GM21381 (cell line): ENCODE measurements around the gene HEATR5A.
"Not testable (repeated sequence)": the region's sequence is repeated elsewhere in the genome, so short reads cannot be mapped to it uniquely, and the experiment has no call there.

ENCODE experiments used
- ATAC-seq: cut with Tn5 transposase; IDR thresholded peaks from one replicate; pipeline ENCODE4 v1.9.1; 2021; ENCODE audit warnings: mild to moderate bottlenecking, moderate library complexity; ENCODE audit not compliant: unreplicated experiment

Gene HEATR5A

DNA sequence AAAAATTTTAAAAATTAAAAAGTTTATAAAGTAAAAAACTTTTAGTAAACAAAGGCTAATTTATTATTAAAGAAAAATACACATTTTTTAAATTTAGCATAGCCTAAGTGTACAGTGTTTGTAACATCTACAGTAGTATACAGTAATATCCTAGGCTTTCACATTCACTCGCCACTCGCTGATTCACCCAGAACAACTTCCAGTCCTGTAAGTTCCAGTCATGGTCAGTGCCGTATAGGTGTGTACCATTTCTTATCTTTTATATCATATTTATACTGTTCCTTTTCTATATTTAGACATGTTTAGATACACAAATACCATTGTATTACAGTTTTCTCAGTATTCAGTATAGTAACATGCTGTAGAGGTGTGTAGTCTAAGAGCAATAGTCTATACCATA, 28.9 kb downstream of the HEATR5A start:
- no peak for ATAC-seq

DNA sequence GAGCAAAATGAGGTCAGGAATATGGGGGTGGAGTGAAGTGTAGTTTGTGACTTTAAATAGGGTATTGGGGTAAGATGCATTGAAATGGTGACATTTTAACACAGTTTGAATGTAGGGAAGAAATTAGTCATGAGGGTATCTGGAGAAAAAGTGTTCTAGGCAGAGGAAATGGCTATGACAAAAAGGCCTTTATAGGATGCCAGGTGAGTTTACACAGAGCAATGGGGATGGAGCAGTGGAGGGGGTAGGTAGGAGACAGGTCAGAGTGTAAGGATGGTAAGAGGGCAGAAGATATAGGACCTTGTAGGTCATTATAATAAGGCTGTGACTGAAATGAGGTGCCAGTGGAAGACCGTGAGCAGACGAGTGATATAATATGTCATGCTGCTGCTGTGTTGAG, 30.4 kb downstream of the HEATR5A start:
- ATAC-seq, result no peak

DNA sequence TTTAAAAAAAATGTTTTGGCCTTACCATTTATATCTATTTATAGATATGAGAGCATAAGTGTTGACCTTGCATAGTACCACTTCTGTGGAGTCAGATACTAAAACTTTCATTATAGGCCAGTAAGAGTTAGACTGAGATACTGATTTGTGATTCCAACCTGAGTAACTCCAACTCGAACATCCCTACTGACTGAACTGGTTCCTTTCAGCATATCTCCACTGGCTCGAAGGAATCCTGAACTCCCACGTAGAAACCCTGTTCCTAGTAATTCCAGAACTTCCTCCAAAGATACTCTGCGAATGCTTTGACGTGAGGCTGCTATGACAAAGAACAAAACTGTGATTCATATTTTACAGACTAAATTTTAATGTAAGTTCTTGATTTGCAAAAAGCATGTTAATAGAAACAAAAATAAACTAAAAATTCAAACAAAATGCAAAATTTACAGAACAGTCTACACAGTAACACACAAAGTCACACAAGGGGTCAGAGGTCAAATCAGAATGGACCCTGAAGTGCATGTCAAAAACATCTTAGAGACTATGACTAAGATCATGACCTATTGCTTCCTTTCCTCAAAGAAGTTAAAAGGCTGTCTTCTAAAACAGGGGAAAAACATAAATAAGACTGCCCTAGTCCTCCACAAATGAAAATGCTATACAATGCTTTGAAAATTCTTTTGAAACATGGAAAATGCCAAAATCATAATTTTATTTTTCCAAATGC, 31.5 kb downstream of the HEATR5A start:
- no peak for ATAC-seq

DNA sequence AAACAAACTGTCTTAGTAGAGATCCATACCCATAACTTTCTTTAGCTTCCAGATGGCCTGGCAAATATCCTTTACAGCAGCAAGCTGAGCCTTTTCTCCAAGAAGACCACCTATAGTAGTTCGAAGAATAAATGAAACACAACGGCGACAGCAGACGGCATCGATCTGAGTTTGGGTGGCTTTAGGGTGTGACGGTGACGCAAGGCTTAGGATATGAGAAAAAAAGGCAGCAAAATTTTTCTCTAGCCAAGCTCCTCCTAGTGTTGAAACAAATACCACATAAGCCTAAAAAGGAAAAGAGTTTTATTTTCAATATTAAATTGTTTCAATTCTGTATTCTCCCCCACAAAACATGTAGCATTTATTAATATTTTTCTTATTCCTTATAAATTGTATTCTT, 33.3 kb downstream of the HEATR5A start:
- no peak for ATAC-seq

DNA sequence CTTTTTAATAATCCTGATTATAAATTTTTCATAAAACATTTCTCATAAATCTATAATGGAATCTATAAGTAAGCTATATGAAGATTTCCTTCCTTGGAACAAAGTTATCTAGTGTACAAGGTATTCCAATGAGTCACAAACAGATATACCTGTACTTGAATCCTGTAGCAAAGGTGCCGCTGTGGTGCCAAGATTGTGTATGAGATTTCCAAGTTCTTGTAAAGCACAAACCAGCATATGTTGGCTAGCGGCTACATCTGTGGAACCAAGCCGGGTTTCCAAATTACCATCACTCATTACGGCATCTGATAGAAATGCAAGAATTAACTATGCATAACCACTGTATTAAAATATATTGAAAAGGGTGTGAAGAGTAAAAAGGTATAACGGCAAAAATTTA, 34.1 kb downstream of the HEATR5A start:
- ATAC-seq, result no peak

DNA sequence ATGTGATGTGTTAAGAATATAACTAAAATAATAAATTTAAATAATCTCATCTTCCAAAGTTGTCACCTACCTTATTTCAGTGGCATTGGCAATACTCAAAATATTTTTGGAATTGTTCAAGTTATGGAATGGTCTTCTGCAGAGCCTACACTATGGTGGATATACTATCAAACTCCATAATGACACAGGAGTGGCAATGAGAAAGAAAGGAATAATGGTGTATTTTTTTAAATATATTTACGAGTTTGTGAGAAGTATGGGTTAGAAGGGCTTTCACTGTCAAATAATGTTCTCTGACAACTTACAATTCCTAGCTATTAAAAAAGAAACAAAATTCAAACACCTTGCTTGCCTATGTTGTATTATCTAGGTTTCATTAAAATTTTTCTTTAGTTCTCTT, 38.1 kb downstream of the HEATR5A start:
- no peak for ATAC-seq

DNA sequence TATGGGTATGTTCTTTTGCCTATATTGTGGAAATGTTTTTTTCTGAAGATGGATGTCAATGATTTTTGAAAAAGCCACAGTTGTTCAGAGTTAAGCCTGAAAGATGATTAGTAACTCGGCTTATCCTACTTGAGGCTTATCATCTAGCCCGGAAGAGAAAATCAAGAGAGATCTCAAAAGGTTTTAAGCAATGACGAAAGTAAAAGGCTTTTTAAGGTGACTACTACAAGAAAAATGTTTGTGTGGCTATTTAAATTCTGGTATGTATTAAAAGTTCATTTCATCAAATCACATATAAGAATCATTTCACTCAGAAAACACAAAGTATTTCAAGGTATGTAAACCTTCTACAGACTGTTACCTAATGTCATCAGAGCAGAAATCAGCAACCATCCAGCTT, 40.2 kb downstream of the HEATR5A start:
- no peak for ATAC-seq

DNA sequence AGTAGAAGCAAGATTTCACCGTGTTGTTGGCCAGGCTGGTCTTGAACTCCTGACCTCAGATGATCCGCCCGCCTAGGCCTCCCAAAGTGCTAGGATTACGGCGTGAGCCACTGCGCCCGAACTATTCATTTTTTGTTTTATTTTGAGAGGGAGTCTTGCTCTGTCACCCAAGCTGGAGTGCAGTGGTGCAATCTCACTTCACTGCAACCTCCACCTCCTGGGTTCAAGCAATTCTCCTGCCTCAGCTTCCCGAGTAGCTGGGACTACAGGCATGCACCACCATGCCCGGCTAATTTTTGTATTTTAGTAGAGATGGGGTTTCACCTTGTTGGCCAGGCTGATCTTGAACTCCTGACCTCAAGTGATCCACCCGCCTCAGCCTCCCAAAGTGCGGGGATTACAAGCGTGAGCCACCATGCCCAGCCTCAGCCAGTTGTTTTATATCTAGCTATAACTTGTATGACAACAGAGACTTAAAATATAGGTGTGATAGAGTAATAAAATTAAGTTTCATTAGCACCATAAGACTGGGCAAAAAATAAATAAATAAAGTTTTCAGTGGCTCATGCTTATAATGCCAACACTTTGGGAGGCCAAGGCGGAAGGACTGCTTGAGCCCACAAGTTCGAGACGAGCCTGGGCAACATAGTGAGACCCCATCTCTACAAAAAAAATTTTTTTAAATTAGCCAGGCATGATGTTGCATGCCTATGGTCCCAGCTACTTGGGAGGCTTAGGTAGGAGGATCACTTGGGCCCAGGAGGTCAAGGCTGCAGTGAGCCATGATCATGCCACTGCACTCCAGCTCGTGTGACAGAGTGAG, 41.0 kb downstream of the HEATR5A start:
- not testable (repeated sequence) for ATAC-seq

DNA sequence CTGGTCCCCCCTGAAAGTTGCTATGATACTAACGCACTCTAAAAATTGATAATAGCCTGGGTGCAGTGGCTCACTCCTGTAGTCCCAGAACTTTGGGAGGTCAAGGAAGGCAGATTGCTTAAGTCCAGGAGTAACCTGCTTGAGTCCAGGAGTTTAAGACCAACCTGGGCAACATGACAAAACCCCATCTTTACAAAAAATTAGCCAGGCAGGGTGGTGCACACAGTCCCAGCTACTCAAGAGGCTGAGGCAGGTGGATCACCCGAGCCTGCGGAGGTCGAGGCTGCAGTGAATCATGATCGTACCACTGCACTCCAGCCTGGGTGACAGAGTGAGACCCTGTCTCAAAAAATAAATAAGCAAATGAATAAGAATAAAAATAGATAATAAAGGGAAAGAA, 42.9 kb downstream of the HEATR5A start:
- ATAC-seq, result no peak

DNA sequence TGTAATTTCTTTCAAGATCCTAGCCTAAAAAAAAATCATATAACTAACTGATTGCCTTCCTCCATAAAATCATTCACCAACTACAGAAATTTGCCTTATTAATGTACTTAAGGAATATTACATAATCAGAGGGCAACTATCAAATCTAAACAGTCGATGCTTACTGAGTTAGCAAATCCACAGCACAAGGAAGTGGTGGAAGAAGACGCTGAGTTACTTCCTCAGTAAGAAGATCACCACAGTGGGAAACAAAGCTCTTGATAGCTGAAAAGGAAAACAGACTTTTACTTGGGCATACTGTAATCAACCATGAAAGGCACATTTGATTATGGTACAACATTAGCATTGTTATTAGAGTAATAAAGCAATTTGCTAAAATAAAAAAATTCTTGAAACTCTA, 48.7 kb downstream of the HEATR5A start:
- no peak for ATAC-seq

DNA sequence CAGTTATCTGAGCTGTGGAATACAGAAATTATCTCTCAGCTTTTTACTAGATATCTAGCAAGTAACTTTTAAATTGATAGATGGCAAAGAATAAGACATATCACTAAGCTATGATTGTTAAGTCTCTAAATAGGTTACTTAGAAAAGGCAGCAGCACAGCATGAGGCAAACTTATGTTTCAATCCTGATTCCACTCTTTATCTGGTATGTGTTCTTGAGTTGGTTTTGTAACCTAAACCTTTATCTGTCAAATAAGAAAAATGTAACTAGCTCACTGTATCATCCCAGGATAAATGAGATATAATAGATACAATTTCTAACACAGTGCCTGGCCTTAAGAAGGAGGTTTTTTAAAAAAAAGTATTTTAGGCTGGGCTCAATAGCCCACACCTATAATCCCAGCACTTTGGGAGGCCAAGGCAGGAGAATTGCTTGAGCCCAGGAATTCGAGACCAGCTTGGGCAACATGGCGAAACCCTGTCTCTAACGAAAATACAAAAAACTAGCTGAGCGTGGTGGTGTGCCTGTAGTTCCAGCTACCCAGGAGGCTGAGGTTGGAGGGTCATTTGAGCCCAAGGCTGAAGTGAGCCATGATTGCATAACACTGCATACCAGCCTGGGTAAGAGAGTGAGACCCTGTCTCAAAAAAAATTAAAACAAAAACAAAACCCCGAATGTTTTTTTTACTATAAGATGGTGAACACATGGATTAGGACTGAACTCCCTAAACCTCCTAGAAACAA, 56.8 kb downstream of the HEATR5A start:
- no peak for ATAC-seq

DNA sequence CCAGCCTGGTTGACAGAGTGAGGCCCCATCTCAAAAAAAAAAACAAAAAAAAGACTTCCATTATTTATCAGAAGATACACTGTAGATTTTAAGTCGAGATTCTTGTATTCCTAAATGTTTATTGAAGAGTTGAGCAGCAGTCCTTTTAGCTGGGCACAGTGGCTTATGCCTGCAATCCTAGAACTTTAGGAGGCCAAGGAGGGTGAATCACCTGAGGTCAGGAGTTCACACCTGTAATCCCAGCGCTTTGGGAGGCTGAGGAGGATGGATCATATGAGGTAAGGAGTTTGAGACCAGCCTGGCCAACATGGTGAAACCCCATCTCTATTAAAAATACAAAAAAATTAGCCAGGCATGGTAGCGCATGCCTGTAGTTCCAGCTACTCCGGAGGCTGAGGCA, 57.6 kb downstream of the HEATR5A start:
- no peak for ATAC-seq

DNA sequence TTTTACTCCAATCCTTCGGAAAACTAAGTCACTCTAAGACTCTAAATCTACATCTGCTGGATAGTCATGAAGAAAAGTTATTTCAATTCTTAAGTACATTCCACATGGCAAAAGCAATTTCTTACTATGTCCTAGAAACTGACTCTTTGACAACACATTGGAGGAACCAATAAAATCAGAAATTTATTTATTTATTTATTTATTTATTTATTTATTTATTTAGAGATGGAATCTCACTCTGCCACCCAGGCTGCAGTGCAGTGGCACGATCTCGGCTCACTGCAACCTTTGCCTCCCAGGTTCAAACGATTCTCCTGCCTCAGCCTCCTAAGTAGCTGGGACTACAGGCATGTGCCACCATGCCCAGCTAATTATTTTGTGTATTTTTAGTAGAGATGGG, 58.6 kb downstream of the HEATR5A start:
- ATAC-seq, result not testable (repeated sequence)

DNA sequence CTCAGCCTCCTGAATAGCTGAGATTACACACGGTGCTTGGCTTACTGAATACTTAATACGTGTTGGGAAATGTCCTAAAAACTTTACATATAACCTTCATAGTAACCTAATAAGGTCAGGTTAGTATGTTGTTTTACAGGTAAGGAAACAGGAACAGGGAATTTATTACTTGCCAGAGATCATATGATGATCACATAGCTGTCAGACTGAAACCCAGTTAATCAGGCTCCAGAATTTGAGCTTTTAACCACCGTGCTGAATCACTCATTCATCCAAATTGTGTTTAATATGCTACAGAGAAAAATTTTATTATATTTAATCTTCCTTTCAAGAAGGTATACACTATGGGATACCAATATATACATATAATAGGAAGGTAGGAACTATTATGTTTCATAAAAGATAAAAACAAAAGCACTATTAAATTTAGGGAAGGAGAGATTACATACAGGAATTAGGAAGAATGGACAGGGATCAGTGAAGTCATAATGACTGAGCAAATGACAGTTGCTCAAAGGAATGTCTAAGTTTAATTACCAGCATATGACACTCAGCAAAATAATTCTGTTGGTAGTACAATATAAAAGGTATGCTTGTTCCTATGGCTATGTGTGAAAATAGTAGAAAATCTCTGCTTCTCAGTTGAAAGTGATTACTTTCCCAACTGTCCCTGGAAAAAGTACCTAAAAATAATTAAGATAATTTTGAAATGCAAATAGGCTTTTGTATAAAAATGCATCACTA, 59.3 kb downstream of the HEATR5A start:
- no peak for ATAC-seq

DNA sequence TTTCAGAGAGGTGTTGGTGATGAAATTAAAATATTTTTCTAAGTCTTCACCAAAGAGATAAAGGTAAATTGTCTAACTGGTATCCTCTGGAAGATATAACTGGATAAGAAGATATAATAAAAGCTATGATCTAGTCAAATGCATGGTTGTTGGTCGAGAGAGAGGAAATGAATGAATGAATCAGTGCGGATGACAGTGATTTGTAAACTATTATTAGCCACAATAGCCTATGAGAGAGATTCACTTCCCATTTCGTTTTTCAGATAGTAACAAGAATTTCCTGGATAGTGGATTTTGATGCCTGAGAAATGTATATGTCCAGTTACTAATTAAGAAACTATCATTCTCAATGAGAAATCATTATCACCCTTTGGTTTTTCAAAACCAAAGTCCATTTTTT, 63.1 kb downstream of the HEATR5A start:
- no peak for ATAC-seq

DNA sequence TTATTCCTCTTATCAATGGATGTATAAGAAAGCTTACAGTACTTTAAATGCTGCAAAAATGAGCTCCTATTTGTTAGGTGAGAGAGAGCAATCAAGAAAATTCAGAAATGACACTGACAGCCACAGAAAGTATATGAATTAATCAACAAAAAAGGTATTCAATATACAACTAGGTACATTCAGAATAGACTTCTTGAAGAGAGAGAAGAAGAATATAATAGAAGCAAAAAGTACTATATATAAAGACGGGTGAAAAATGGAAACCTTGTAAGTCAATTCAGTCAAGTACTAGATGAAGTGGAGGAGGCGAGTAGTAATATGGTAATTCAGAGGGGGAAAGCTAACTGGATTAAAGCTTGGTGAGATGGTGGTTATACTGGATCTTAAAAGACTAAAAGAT, 74.3 kb downstream of the HEATR5A start:
- ATAC-seq, result no peak

DNA sequence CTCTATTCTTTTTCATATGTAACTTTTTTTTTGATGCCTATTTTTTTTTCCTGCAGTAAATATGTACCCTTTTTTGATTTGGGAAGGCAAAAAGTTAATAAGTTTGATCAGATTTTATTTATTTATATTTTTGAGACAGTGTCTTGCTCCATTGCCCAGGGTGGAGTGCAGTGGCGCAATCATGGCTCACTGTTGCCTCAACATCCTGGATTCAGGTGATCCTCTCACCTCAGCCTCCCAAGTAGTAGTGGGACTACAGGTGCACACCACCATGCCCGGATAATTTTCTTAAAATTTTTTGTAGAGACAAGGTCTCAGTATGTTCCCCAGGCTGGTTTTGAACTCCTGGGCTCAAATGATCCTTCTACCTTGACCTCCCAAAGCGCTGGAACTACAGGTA, 79.1 kb downstream of the HEATR5A start:
- ATAC-seq, result no peak

DNA sequence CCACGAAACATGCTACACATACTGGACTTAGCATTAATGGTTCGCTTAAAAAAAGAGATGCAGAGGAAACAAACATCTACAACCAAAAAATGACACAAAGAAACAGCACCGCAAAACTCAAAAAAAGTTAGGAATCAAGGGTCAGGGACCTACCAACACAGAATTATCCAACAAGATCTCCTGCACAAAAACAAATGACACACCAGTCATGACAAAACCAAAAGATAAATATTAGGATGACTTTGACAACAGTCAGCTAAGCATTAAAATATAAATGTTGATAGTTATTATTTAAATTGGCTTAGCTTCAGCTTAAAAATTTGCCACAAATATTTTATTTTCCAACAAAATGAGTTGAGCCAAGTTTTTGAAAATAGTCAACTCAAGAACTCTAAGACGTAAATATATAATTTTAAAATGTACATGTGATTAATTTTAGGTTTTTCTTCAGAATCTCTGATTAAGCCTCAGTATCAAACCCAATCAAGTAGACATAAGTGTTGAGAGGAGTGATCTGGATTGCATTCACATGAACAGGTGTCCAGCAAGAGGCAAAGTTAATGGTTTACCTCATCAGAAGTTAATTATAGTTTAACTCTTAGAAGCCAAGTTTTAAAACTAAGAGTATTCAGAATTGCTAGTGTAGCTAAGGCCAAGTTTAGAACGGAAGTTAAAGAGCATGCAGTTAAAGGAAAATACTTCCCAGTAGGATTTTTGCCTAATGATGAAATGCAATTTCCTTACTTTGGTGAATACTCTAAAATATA, 79.9 kb downstream of the HEATR5A start:
- no peak for ATAC-seq

DNA sequence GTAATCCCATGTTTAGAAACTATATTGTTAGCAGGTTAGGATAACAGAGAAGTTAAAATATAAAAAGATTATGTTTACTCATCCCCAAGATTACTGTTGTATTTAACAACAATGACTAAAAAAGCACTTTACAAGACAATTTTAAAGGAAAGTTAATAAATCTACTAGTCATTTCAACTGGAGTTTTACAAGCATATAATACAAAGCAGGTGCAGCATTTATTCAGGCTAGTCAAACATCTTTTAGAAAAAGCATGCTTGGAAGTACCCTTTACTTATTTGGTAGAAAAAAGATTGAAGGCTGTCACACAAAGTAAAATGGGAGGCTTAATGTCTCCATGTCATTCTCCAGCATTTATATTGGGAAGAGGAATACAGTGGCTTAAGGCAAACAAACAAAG, 80.6 kb downstream of the HEATR5A start:
- ATAC-seq, result no peak

DNA sequence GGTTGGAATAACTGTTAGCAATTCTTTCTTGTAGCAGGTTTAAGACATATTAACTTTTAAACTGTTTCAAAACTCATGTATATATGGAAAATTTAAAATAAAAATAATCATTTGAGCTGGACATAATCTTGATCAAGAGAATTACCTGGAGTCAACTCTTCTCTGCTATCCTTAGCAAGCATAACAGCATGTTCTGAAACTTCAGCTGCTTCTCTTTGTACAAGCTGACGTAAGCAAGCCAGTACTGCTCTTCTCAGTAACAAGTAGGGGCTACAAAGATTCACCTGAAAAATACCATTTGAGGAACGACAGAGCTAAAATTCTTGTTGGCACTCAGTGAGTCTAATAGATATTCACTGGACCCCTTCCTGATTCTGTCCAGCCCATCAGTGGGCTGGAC, 83.0 kb downstream of the HEATR5A start:
- ATAC-seq, result no peak
